Gastroesophageal sphincter (tissue), 3 donors: ENCODE measurements around the gene PACS1.

ENCODE experiments used
- CTCF ChIP-seq, 4 experiments: fragments of 200-600 bp in 2 of 4; fragments of 450-650 bp in 2 of 4; sonication (generic) in 1 of 4; IDR thresholded peaks; one replicate each; pipeline ENCODE4 v1.5.1; 2017 to 2019; ENCODE audit warnings: antibody characterized with exemption in 4 of 4, mild to moderate bottlenecking in 2 of 4, moderate library complexity in 2 of 4
- EP300 ChIP-seq: sonication (generic); formaldehyde crosslinking; IDR thresholded peaks from one replicate; pipeline ENCODE4 v1.6.1; 2017; ENCODE audit warnings: antibody characterized with exemption, mild to moderate bottlenecking
- POLR2A ChIP-seq, 2 donors: fragments of 450-650 bp; IDR thresholded peaks; one replicate each; pipeline ENCODE4 v1.6.1; 2017; ENCODE audit warnings: antibody characterized with exemption in 2 of 2, mild to moderate bottlenecking in 2 of 2, moderate library complexity in 1 of 2

- TF ChIP-seq CTCF (IDR thresholded peaks at IDR 0.05), result no peak
- TF ChIP-seq EP300, result no peak
- TF ChIP-seq POLR2A (IDR thresholded peaks at IDR 0.05), result no peak
These were observed 157.6 kb downstream of the PACS1 start for GRCh38 chr11:66227700-66228099.
